Esophagus muscularis mucosa (tissue), 4 donors: ENCODE measurements around the gene TMEM143. TPM values are rescaled to one million over a fixed set of nuclear protein-coding genes. Genes with fewer than 3 reads are reported as not detected.
"Not testable (repeated sequence)": the region's sequence is repeated elsewhere in the genome, so short reads cannot be mapped to it uniquely, and the experiment has no call there.

ENCODE experiments used
- DNase-seq: peaks from one replicate; pipeline ENCODE4 v3.0.0-alpha.2; 2017; ENCODE audit errors: extremely low spot score
- H3K27ac ChIP-seq, 4 donors: fragments of 200-600 bp; sonication (generic); replicated peaks in 1 of 4; 1 replicate in 3 of 4; 2 replicates in 1 of 4; pipeline ENCODE4 v1.5.1; 2016 to 2019; ENCODE audit warnings: mild to moderate bottlenecking in 1 of 4
- H3K27me3 ChIP-seq, 4 donors: fragments of 200-600 bp; sonication (generic); one replicate each; pipeline versions ENCODE4 v1.5.1 to v1.6.0; 2016 to 2019
- H3K36me3 ChIP-seq, 4 donors: fragments of 200-600 bp; sonication (generic); one replicate each; pipeline ENCODE4 v1.5.1; 2016 to 2019
- H3K4me1 ChIP-seq, 4 donors: fragments of 200-600 bp; sonication (generic); one replicate each; pipeline ENCODE4 v1.5.1; 2016 to 2019
- H3K4me3 ChIP-seq, 4 donors: fragments of 200-600 bp; sonication (generic); 1 replicate in 2 of 4; 2 replicates in 2 of 4; pipeline ENCODE4 v1.5.1; 2016 to 2019; ENCODE audit warnings: mild to moderate bottlenecking in 4 of 4, moderate library complexity in 1 of 4
- H3K9me3 ChIP-seq, 4 donors: fragments of 200-600 bp; sonication (generic); 1 replicate in 3 of 4; 2 replicates in 1 of 4; pipeline ENCODE4 v1.5.1; 2016 to 2019
- EP300 ChIP-seq: sonication (generic); formaldehyde crosslinking; IDR thresholded peaks from one replicate; pipeline ENCODE4 v1.6.1; 2017; ENCODE audit warnings: antibody characterized with exemption
- POLR2A ChIP-seq: fragments of 450-650 bp; IDR thresholded peaks from one replicate; pipeline ENCODE4 v1.6.1; 2017; ENCODE audit warnings: antibody characterized with exemption, moderate library complexity, mild to moderate bottlenecking, low read depth
- POLR2AphosphoS5 ChIP-seq, 2 donors: sonication (generic); formaldehyde crosslinking; IDR thresholded peaks; one replicate each; pipeline ENCODE4 v1.6.1; 2017; ENCODE audit warnings: antibody characterized with exemption in 2 of 2
- WGBS: methylation state at CpG from one replicate; pipeline ENCODE4 v1.1.5; 2018; 5-methylcytosine and 5-hydroxymethylcytosine counted together
- intact Hi-C: fragments of 100-400 bp; cut with DNase I; formaldehyde crosslinking; loops from one replicate; pipeline ENCODE4 v1.15.1; 2023
- total RNA-seq, 4 donors: library from RNA; depleted of rRNA; stranded (reverse); fragments of >200 nt; gene quantifications; one replicate each; pipeline versions ENCODE4 v1.1.0 to v1.2.1, GENCODE V29; 2016
- TF ChIP-seq, protein P1 (sequence below), 3 experiments: fragments of 200-600 bp in 2 of 3; fragments of 450-650 bp in 1 of 3; sonication (generic) in 2 of 3; IDR thresholded peaks; one replicate each; pipeline ENCODE4 v1.5.1; 2017 to 2019; ENCODE audit warnings: antibody characterized with exemption in 3 of 3, mild to moderate bottlenecking in 2 of 3, moderate library complexity in 1 of 3

Gene TMEM143
- total RNA-seq, 4 donors from 2014 or later, result 4.8 to 8.3 (median 7.1) TPM

DNA sequence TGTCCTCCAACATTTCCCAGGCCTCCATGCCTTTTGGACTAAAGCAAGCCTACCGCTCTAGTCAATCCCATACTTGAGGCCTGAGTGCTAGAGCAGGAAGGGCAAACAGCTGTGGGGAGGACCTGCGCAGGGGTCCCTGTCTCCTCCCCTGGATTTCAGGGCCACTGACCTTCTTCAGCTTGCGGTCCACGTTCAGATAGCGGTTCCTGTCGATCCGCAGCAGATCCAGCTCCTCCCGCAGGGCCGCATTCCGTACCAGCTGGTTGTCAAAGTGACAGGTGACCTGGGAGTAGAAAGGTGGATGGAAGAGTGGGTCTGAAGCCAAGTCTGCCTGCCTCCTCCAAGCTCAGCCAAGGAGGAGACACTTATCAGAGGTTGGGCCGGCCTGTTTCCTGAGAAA, 52.4 kb downstream of the TMEM143 start:
- over 99% methylated on average over 11 of the region's 11 CpGs for WGBS
- no peak for DNase-seq
- Histone ChIP-seq H3K4me3 (no peak overlapping the region), H3K27me3 (no peaks in the 10 kb centered on the region), H3K9me3 (no peaks in the 10 kb centered on the region), H3K27ac (no peak overlapping the region), H3K4me1 (peaks cover 0 to 17% (median 2%) of the 10 kb centered on the region in 4 donors), H3K36me3 (no peaks in the 10 kb centered on the region)
- no peak for TF ChIP-seq POLR2A
- TF ChIP-seq POLR2AphosphoS5 (IDR thresholded peaks at IDR 0.05), result no peak
- TF ChIP-seq, protein P1, sequence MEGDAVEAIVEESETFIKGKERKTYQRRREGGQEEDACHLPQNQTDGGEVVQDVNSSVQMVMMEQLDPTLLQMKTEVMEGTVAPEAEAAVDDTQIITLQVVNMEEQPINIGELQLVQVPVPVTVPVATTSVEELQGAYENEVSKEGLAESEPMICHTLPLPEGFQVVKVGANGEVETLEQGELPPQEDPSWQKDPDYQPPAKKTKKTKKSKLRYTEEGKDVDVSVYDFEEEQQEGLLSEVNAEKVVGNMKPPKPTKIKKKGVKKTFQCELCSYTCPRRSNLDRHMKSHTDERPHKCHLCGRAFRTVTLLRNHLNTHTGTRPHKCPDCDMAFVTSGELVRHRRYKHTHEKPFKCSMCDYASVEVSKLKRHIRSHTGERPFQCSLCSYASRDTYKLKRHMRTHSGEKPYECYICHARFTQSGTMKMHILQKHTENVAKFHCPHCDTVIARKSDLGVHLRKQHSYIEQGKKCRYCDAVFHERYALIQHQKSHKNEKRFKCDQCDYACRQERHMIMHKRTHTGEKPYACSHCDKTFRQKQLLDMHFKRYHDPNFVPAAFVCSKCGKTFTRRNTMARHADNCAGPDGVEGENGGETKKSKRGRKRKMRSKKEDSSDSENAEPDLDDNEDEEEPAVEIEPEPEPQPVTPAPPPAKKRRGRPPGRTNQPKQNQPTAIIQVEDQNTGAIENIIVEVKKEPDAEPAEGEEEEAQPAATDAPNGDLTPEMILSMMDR (IDR thresholded peaks at IDR 0.05), result no peak
- no peak for TF ChIP-seq EP300
- intact Hi-C loops, result no loop called here

DNA sequence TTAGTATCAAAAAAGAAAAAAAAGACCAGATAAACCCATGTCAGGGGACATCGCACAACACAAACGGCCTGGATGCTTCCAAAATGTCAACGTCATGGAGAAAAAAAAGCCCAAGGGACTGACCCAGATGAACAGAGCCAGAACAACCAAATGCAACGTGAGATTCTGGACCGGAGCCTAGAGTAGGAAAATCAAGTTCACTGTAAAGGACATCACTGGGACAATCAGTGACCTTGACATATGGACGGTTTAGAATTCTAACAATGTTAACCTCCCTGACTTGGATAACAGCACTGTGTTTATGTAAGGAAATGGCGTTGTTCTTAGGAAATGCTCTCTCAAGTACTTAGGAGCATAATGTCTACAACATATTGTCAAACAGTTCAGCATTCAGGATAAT, 53.5 kb downstream of the TMEM143 start:
- no peak for DNase-seq
- Histone ChIP-seq H3K36me3 (no peaks in the 10 kb centered on the region), H3K4me3 (no peak overlapping the region), H3K4me1 (peaks cover 0 to 17% (median 2%) of the 10 kb centered on the region in 4 donors), H3K27me3 (no peaks in the 10 kb centered on the region), H3K9me3 (no peaks in the 10 kb centered on the region), H3K27ac (peak overlapping the region in 3 of 4 donors; percentile 2 to 40 (median 14))
- TF ChIP-seq, protein P1 (IDR thresholded peaks at IDR 0.05), result no peak
- TF ChIP-seq EP300, result no peak
- no peak for TF ChIP-seq POLR2AphosphoS5 (IDR thresholded peaks at IDR 0.05)
- TF ChIP-seq POLR2A, result no peak
- intact Hi-C loops, result no loop called here
- 68% methylated on average over 7 of the region's 7 CpGs for WGBS

DNA sequence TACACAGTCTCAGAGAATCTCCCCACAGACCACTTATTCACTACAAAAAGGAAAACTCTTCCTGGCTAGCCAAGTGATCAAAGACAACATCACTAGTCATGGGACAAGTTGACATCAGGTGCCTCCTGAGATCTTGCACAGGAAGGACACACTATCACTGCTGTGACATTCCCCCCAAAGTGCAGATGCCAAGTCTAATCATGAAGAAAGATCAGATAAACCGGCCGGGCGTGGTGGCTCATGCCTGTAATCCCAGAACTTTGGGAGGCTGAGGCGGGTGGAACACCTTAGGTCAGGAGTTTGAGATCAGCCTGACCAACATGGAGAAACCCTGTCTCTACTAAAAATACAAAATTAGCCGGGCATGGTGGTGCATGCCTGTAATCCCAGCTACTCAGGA, 54.0 kb downstream of the TMEM143 start:
- H3K36me3 ChIP-seq, H3K27me3 ChIP-seq, H3K4me3 ChIP-seq, DNase-seq, intact Hi-C loops, H3K9me3 ChIP-seq: not testable (repeated sequence)
- WGBS, result 80% methylated on average over 5 of the region's 5 CpGs
- Histone ChIP-seq H3K4me1 (peaks cover 0 to 17% (median 2%) of the 10 kb centered on the region in 4 donors), H3K27ac (peak overlapping the region in 3 of 4 donors; percentile 2 to 40 (median 14))

DNA sequence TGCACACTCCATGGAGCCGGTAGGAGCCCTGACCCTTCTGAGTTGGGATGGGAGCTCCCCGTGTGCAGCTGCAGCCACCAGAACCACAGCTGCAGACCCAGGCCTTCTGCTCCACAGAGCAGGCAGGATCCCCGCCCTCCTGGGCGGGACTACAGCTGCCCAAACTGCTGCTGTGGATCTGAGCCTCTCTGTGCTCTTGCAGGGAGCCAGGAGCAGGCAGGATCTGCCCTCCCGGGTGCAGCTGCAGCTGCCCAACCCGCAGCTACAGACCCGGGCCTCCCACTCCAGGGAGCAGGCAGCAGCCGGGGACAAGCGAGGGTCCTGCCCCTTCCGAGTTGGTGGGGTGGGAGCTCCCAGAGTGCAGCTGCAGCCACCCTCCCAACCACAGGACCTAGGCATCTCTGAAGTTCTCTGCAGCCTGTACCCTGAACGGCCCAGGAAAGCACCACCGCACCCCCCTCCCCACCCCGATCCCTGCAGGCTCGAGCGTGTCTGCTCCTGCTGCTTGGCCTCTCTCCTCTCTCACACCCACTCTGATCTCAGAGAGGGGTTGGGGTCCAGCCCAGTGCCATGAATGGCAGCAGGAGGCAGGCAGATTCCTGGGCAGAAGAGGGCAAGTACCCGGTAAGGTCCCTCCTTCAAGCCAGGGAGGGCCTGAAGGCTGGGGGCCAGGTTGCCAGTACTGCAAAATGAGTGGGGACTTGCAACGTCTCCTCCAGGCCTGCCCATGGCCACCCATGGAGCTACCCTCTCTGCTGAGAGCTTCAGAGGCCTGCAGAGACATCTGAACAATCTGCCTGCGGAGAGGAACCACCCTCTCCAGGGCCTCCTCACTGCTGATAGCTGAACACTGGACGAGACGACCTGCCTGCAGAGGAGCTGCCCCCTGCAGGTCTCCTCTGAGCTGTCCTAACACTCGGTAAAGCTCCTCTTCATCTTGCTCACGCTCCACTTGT, 54.8 kb downstream of the TMEM143 start:
- Histone ChIP-seq H3K4me1 (peaks cover 0 to 17% (median 2%) of the 10 kb centered on the region in 4 donors), H3K27me3 (no peaks in the 10 kb centered on the region), H3K9me3 (no peaks in the 10 kb centered on the region), H3K4me3 (no peak overlapping the region), H3K27ac (no peak overlapping the region), H3K36me3 (no peaks in the 10 kb centered on the region)
- TF ChIP-seq POLR2AphosphoS5 (IDR thresholded peaks at IDR 0.05), result no peak
- TF ChIP-seq EP300, result no peak
- TF ChIP-seq POLR2A, result no peak
- TF ChIP-seq, protein P1 (IDR thresholded peaks at IDR 0.05), result no peak
- intact Hi-C loops, result no loop called here
- 59% methylated on average over 13 of the region's 22 CpGs for WGBS
- DNase-seq, result no peak

DNA sequence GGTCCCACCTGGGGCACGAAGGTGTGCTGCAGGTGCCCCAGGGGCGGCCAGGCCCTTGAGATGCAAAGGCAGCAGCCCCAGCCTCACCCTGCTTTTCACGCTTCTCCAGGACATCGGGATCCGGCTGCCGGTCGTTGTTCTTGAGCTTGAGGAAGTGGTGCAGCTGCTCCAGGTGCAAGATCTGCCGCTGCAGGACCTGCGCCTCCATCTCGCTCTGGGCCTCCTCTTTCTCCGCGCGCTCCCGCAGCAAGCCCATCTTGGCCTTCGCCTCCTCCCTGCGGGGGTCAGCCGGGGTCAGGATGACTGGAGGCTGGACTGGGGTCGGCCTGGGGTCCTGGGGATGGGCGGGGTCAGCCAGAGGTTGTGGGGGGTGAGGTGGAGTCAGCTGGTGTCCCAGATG, 59.9 kb downstream of the TMEM143 start:
- H3K36me3 ChIP-seq, result no peaks in the 10 kb centered on the region
- H3K4me3 ChIP-seq, result no peak overlapping the region
- intact Hi-C loops, result no loop called here
- no peak overlapping the region for H3K27ac ChIP-seq
- peaks cover 0 to 2% (median 0%) of the 10 kb centered on the region in 4 donors for H3K4me1 ChIP-seq
- H3K9me3 ChIP-seq, result no peaks in the 10 kb centered on the region
- no peak for DNase-seq
- no peaks in the 10 kb centered on the region for H3K27me3 ChIP-seq
- WGBS, result 98% methylated on average over 13 of the region's 19 CpGs
- TF ChIP-seq, protein P1 (IDR thresholded peaks at IDR 0.05), result no peak
- TF ChIP-seq POLR2AphosphoS5 (IDR thresholded peaks at IDR 0.05) (no peak), POLR2A (no peak), EP300 (no peak)
